Measurements from ENCODE around the gene ZCCHC24. TPM values are rescaled to one million over a fixed set of nuclear protein-coding genes. Genes with fewer than 3 reads are reported as not detected.

Gene ZCCHC24
- total RNA-seq = under 1 TPM; 0.78 to 0.80 TPM

DNA sequence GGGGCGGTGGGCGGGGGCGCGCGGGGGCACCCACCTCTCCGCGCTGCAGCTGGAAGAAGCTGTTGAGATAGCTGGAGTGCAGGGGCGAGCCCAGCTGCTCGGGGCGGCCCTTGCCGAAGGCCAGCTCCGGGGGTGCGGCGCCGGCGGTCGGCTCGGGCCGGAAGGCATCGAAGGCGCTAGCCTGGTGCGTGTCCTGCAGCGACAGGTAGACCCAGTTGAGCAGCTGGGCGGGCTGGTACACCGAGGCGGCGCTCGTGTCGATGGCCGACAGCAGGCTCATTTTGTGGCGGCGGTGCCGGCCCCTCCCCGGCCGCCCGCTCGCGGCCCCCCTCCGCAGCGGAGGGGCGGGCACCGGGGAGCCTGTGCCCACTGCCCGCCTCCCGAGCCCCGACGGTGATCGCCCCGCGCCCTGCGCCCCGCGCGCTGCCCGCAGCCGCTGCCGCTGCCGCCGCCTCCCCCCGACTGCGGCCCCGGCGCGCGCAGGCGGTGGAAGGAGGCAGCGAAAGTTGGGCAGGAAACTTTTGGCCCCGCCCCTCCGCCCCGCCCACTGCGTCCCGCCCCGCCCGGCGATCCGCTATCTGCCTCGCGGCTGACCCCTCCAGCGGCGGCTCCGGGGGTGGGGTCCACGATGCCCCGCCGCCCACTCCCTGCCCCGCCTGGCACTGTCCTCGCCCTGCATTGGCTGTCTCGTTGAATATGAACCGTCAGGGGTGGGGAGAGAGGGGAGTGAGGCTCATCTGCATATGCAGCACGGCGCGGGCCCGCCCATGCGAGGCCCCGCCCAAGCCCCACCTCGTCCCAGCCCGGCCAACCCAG lies at the start of gene ZCCHC24:
ZCCHC24 (minus strand) TSS at position 464 of the 816 bp plus-strand sequence; CDS start at position 280, 184 bp downstream.
- DNase-seq = peak; percentile 95
- H3K4me3 Mint-ChIP-seq = peak within 1 kb of the TSS; percentile 74
- no peaks in the 10 kb centered on the region for H3K36me3 Mint-ChIP-seq
- H3K9me3 Mint-ChIP-seq = no peaks in the 10 kb centered on the region
- H3K27me3 Mint-ChIP-seq = peaks cover 17% of the 10 kb centered on the region
- peak within 1 kb of the TSS; percentile 52 for H3K27ac Mint-ChIP-seq
- peaks cover 20% of the 10 kb centered on the region for H3K4me1 Mint-ChIP-seq

DNA sequence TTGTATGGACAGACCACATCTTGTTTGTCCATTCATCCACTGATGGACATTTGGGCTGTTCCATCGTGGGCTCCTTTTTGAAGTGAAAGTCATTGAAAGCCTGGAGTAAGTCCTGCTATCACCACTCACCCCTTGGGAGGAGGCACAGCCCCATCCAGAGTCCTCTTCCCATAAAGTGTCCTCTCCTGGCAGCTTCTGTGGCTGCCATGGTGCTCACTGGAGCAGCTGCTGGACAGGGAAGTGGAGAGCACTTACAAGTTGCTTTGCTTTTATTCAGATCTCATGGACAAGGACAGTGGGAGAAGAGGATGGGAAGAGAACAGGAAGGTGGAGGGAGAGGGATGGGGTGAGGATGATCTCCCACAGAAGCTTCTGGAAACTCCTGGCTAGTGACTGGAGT lies 48.4 kb upstream of the ZCCHC24 start:
- H3K36me3 Mint-ChIP-seq = no peaks in the 10 kb centered on the region
- DNase-seq = no peak
- H3K27me3 Mint-ChIP-seq = peaks cover 9% of the 10 kb centered on the region
- no peak overlapping the region for H3K27ac Mint-ChIP-seq
- no peaks in the 10 kb centered on the region for H3K9me3 Mint-ChIP-seq
- no peak overlapping the region for H3K4me3 Mint-ChIP-seq
- no peaks in the 10 kb centered on the region for H3K4me1 Mint-ChIP-seq

DNA sequence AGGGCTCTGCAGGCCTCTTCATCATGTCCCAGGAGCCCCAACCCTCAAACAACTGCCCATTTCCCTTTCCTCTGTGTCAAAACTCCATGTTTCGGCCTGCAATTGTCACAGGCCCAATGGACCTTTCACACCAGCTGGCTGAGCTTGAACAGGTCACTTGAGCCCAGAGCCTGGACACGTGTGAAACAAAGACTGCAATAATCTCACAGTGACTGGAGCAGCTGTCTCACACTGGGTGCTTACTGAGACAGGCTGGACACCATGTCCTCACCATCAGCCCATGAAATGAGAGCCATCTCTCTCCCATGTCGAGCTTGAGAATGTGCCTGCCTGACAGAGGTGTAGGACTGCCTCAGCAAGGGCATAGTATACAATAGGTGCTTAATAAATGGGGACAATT lies 47.4 kb upstream of the ZCCHC24 start:
- Mint-ChIP-seq H3K36me3 (no peaks in the 10 kb centered on the region), H3K27ac (no peak overlapping the region), H3K4me1 (no peaks in the 10 kb centered on the region), H3K9me3 (no peaks in the 10 kb centered on the region), H3K4me3 (no peak overlapping the region), H3K27me3 (peaks cover under 1% of the 10 kb centered on the region)
- DNase-seq = no peak

DNA sequence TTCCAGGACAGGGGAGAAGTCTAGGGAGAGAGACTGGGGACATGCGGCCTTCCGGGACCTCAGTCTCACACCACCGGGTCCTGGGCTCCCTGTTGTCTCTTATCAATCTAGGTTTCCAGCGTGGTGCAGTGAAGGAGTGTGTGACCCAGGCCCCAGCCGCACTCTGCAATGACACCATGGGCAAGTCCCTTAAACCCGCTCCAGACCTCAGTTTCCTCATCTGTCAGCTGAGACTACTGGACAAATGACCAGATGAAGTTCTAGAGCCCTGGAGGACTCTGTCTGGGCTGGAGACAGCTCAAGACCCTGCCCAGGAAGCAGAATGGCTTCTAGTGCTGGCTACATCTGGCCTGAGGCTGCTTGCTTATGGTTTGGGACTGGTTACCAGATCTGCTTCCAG lies 46.8 kb upstream of the ZCCHC24 start:
- H3K4me1 Mint-ChIP-seq = no peaks in the 10 kb centered on the region
- H3K36me3 Mint-ChIP-seq = no peaks in the 10 kb centered on the region
- no peaks in the 10 kb centered on the region for H3K9me3 Mint-ChIP-seq
- DNase-seq = no peak
- H3K27me3 Mint-ChIP-seq = no peaks in the 10 kb centered on the region
- H3K27ac Mint-ChIP-seq = no peak overlapping the region
- H3K4me3 Mint-ChIP-seq = no peak overlapping the region

DNA sequence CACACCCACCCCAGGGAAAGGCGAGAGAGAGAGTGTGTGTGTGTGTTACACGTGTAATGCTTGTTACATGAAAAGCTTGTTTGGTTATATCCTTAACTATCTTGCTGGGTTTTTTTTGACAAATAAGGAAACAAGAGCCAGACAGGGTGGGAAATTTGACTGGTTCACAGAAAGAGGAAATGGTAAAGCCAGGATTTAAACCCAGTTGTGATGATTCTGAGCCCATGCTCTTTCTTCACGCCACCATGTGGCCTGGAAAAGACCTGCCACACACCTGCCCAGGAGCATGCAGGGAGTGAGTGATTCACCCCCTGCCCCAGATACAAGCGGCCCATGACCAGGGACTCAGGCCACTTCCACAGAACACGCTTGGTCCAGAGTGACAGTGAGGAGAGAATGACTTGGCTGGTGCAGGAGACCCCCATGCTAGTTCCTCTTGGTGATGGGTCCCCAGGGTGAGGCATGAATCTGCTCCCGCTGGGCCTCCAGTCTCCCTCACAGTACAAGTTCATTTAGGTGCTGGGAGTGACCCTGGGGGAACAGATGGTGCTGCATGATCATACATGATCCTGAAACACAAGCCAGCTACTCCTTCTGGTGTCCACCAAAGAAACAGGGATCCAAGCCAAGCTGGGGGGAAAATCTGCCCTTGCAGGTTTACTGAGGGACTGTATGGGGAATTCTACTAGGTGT lies 45.9 kb upstream of the ZCCHC24 start:
- Mint-ChIP-seq H3K27ac (no peak overlapping the region), H3K4me1 (no peaks in the 10 kb centered on the region), H3K27me3 (no peaks in the 10 kb centered on the region), H3K4me3 (no peak overlapping the region), H3K9me3 (no peaks in the 10 kb centered on the region), H3K36me3 (no peaks in the 10 kb centered on the region)
- no peak for DNase-seq

DNA sequence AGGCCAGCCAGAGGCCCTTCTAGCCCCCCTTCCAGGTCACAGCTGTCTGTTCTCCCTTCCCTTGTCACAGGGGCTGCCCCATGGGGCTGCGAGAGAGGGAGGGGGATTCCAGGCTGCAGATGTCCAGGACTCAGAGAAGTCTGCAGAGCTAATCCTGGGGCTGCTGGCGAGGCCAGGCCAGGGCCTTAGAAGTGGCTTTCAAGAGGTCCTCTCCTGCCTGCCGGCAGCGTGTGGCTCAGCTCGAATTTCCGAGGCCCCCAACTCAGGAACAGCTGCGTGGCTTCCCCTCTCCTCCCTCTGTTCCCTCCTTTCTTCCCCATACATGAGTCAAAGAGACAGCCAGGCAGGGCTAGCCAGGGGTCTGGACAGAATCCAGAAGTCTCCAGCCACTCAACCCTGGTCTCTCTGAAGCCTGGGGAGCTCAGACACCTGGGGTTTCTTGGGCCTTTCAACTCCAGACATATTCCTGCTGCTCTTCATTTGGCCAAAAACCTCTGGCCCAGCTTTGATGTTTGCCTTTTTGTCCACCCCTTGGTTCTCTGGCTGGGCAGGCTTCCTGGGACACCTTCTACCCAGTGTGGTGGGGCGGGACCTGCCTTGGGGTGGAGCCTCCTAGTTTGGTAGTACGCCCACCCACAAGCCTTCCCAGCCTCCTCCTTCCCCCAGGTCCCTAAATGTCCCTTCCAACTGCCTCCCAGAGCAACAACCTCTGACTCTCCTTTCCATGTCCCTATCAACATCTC lies 45.1 kb upstream of the ZCCHC24 start:
- Mint-ChIP-seq H3K4me3 (no peak overlapping the region), H3K27ac (no peak overlapping the region), H3K36me3 (no peaks in the 10 kb centered on the region), H3K9me3 (no peaks in the 10 kb centered on the region), H3K27me3 (no peaks in the 10 kb centered on the region), H3K4me1 (no peaks in the 10 kb centered on the region)
- no peak for DNase-seq

DNA sequence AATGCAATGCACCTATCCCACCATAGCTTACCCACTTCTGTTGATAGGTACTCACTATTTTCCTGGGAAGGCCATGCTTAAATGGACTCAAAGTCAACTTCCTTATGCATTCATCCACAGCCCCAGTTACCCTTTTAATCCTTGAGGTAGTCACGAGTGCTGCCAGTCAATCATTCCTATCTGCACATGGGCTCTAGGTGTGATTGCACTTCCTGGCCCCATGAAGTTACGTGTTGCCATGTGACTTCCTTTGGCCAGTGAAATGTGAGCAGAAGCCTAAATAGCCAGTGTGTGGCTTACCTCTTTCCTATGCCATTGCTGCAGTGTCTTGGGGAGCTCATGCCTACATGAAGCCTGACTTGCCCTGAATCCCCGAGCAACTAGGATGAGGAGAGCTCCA lies 43.4 kb upstream of the ZCCHC24 start:
- H3K9me3 Mint-ChIP-seq = no peaks in the 10 kb centered on the region
- H3K4me1 Mint-ChIP-seq = no peaks in the 10 kb centered on the region
- no peaks in the 10 kb centered on the region for H3K27me3 Mint-ChIP-seq
- no peaks in the 10 kb centered on the region for H3K36me3 Mint-ChIP-seq
- no peak for DNase-seq
- no peak overlapping the region for H3K27ac Mint-ChIP-seq
- no peak overlapping the region for H3K4me3 Mint-ChIP-seq

DNA sequence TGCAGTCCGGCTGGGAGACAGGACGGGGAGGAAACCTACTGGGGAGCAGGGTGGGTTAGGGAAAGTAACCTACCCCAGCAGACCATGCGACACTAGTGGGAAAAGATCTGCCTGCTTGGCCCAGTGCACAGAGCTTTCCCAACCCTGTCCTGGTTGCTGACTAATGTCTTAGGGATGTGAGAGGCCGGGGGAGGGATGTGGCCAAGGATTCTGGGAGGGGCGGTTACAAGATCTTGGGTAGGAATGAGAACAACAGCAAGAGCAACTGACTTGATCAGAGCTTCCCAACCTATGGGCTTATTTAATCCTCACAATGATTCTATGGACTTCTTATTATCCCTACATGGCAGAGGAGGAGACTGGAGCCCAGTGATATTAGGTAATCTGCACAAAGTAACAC lies 42.9 kb upstream of the ZCCHC24 start:
- DNase-seq = no peak
- H3K27me3 Mint-ChIP-seq = no peaks in the 10 kb centered on the region
- H3K9me3 Mint-ChIP-seq = no peaks in the 10 kb centered on the region
- no peaks in the 10 kb centered on the region for H3K4me1 Mint-ChIP-seq
- H3K27ac Mint-ChIP-seq = no peak overlapping the region
- H3K36me3 Mint-ChIP-seq = no peaks in the 10 kb centered on the region
- H3K4me3 Mint-ChIP-seq = no peak overlapping the region

DNA sequence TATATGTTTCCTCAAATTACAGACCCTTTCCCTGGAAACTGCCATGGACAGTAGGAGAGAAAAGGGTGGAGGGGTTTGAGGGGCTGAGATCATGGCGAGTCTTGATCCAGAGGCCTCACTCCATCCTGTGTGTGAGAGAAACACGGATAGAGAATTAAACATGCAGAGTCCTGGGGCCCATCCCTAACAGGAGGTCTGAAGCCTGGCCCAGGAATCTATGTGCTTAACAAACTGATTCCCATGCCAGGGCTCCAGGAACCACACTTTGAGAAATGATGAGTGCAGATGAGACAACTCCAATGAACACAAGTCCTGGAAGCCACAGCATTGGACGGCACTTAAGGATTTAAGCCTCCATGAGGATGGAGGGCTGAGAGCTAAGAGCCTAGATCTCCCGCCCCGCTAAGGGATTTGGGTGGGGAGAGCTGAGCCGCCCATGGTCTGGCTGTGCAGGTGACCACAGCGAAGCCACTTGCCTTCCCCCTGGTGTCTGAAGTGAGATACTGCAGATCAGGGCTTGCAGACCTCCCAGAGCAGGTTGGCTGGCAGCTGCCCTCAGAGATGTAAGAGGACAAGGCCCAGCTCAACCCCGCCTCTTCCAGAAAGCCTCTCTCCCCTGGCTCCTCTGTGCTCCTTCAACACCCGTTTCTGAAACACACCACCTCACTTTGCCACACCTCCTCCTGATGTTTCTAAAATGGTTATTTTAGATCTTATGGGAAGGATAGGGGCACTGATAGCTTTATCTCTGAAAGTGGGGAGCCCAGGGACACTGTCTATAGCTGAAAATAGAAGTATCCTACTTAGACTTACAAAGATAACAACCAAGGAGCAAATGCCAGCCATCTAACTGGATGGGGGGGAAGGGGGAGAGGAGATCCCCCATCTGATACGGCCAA lies 42.1 kb upstream of the ZCCHC24 start:
- peak; percentile 34 for DNase-seq
- Mint-ChIP-seq H3K4me3 (no peak overlapping the region), H3K9me3 (no peaks in the 10 kb centered on the region), H3K36me3 (no peaks in the 10 kb centered on the region), H3K4me1 (no peaks in the 10 kb centered on the region), H3K27ac (no peak overlapping the region), H3K27me3 (no peaks in the 10 kb centered on the region)

DNA sequence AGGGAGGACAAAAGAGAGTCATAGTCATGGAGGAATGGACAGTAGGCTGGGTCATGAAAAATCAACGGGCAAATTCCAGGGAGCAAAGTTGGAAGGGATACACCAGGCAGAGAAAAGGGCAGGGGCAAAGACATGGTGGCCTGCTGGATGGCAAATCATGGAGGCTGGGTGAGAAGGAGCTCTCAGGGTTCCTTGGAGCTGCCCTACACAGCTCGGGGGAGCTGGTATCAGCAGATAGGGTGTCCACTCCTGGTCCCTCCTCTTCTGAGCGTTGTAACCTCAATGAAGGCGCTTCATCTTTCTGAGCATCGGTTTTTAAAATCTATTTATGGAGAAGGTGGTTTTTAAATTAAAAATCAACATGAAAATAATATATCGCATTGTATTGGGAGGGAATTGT lies 39.1 kb upstream of the ZCCHC24 start:
- Mint-ChIP-seq H3K36me3 (no peaks in the 10 kb centered on the region), H3K27ac (no peak overlapping the region), H3K27me3 (peaks cover 4% of the 10 kb centered on the region), H3K9me3 (no peaks in the 10 kb centered on the region), H3K4me1 (no peaks in the 10 kb centered on the region), H3K4me3 (no peak overlapping the region)
- no peak for DNase-seq

DNA sequence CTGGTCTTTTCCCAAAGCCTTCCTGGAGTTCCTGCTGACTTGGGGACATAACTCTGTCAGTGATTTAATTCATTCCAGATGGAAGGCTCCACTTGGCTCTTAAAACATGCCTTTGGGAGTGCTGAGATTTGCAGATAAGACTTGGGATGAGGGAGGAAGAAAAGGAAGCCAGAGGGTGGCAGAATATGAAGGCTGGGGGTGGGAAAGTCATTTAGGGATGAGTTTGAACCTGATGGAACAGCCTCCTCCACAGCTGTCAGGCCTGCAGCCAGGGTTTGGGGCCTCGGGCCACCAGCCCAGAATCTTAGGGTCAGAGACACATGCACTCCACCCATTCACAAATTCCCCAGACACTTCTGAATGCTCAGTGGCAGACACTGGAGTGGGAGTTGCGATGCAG lies 38.5 kb upstream of the ZCCHC24 start:
- no peaks in the 10 kb centered on the region for H3K9me3 Mint-ChIP-seq

DNA sequence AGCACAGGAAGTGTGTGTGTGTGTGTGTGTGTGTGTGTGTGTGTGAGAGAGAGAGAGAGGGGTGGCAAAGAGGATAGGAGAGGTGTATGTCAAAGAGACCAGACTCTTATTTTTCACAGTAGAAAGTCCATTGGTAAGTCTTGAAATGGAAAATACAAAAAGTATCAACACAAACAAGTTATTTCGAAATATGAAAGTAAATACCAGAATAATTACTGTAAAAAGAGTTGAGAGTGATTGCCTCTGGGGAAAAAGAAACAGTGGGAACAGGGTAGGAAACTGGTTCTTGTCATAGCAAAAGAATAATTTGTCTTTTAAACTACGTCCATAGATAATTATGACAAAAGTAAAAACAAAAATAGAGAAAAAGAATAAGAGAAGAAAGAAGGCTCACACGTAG lies 37.9 kb upstream of the ZCCHC24 start:
- Mint-ChIP-seq H3K4me1 (no peaks in the 10 kb centered on the region), H3K27ac (no peak overlapping the region), H3K36me3 (no peaks in the 10 kb centered on the region)

More for the DNA sequence above, 38.5 kb upstream of the ZCCHC24 start:
- no peak for DNase-seq
- Mint-ChIP-seq H3K27me3 (peaks cover 4% of the 10 kb centered on the region), H3K4me1 (no peaks in the 10 kb centered on the region), H3K36me3 (no peaks in the 10 kb centered on the region), H3K27ac (no peak overlapping the region), H3K4me3 (no peak overlapping the region)

DNA sequence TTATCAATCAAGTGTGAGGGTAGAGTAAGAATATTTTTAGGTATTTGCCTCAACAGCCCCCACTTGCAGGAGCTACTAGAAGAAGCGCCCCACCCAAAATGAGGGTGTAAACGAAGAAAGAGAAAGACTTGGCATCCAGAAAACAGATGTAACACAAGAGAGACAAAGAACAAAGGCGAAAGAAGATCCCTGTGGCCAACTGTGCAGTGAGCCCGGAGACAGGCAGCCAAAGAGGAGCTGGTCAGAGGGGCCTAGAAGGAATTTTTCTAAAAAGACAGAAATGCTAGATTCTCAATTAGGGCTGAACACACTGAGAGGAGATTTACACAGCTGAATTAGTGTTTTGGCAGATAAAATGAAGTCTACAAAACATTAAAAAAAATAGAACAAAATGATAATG lies 37.3 kb upstream of the ZCCHC24 start:
- Mint-ChIP-seq H3K9me3 (no peaks in the 10 kb centered on the region), H3K27me3 (peaks cover 4% of the 10 kb centered on the region), H3K4me1 (no peaks in the 10 kb centered on the region), H3K36me3 (no peaks in the 10 kb centered on the region), H3K4me3 (no peak overlapping the region), H3K27ac (no peak overlapping the region)
- no peak for DNase-seq

More for the DNA sequence above, 37.9 kb upstream of the ZCCHC24 start:
- H3K4me3 Mint-ChIP-seq = no peak overlapping the region
- no peaks in the 10 kb centered on the region for H3K9me3 Mint-ChIP-seq
- DNase-seq = no peak
- H3K27me3 Mint-ChIP-seq = peaks cover 4% of the 10 kb centered on the region

DNA sequence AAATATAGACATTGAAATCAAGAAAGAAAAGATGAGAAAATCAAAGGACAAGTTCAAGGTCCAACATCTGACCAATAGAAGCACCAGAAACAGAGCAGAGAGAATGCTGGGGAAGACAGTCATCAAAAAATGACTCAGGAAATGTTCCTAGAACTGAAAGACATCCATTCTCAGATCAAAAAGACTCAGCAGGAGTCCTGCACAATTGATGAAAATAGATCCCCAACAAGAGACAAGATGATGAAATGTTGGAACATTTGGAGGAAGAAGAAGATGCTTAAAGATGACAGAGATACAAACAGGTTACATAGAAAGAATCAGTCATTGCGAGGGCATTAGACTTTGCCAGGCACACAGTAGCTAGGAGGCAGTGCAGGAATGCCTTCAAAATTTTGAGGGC lies 36.9 kb upstream of the ZCCHC24 start:
- Mint-ChIP-seq H3K9me3 (no peaks in the 10 kb centered on the region), H3K36me3 (no peaks in the 10 kb centered on the region), H3K4me1 (no peaks in the 10 kb centered on the region), H3K27me3 (peaks cover 8% of the 10 kb centered on the region), H3K4me3 (no peak overlapping the region), H3K27ac (no peak overlapping the region)
- no peak for DNase-seq

Data from activated naive CD8-positive, alpha-beta T cell treated with anti-CD3 and anti-CD28 coated beads for 36 hours (primary cell).